ENCODE measurements around the gene NCKAP5. TPM values are rescaled to one million over a fixed set of nuclear protein-coding genes. Genes with fewer than 3 reads are reported as not detected.

NCKAP5 gene
- total and polyA plus RNA-seq, 2 of the 8 experiments (the other 6 are each of a cell fraction or from before 2014, with no cell fraction given) = 0.27 to 0.86 TPM

- no peak overlapping the region for H3K9ac ChIP-seq (replicated peaks in 1 of 4; ENCODE audit: extremely low read depth in 1 of 4, low read depth in 3 of 4, low read length in 3 of 4)
- WGBS, 2 experiments (ENCODE audit: extremely low coverage in 1 of 2, insufficient coverage in 1 of 2, insufficient read length in 1 of 2, insufficient replicate concordance in 2 of 2, low coverage in 1 of 2, low lambda C conversion rate in 2 of 2, missing lambda C conversion rate in 1 of 2) = 93% methylated on average over 2 of the region's 2 CpGs; no CpG with 5 or more reads in 1 of the 2 experiments
- no peak for FAIRE-seq
- no peaks in the 10 kb centered on the region for H4K20me1 ChIP-seq (replicated peaks in 1 of 2; ENCODE audit: control insufficient read depth in 1 of 2, insufficient read depth in 2 of 2, low read length in 2 of 2)
- H4K91ac ChIP-seq (replicated peaks; ENCODE audit: insufficient read length, low read length) = no peak overlapping the region
- H3K27me3 ChIP-seq (replicated peaks in 1 of 4; ENCODE audit: control insufficient read depth in 3 of 4, extremely low read depth in 1 of 4, insufficient read depth in 3 of 4, low read length in 3 of 4) = no peaks in the 10 kb centered on the region
- no peak overlapping the region for H2AFZ ChIP-seq (ENCODE audit: low read length)
- ChIA-PET CTCF (ENCODE audit: partially characterized antibody) (interaction anchor here (1.7 kb wide), 1 partner anchor 12 kb away, joined by 5 read pairs; no protein-coding TSS in a partner anchor), POLR2A (ENCODE audit: partially characterized antibody) (no interaction called here)
- no peak overlapping the region for H3K4me3 ChIP-seq (ENCODE audit: extremely low read depth in 1 of 4, insufficient read depth in 2 of 4, low read depth in 3 of 4, low read length in 4 of 4)
- H3K9me3 ChIP-seq (ENCODE audit: insufficient read depth in 2 of 2, low read depth in 1 of 2, low read length in 1 of 2) = peaks cover 3 to 4% of the 10 kb centered on the region in 2 experiments; a peak in 1 of 4 replicates
- H2BK12ac ChIP-seq (ENCODE audit: low read depth, low read length) = no peak overlapping the region
- no peak overlapping the region for H3K27ac ChIP-seq (ENCODE audit: low read depth, low read length)
- H4K5ac ChIP-seq (ENCODE audit: insufficient read length, low read depth, low read length) = no peak overlapping the region
- no peak overlapping the region for H2BK20ac ChIP-seq (ENCODE audit: low read length)
- no peak overlapping the region for H2AK5ac ChIP-seq (ENCODE audit: low read depth, low read length)
- no peaks in the 10 kb centered on the region for H3K79me1 ChIP-seq (ENCODE audit: low read depth, low read length)
- no peak overlapping the region for H3K56ac ChIP-seq (replicated peaks; ENCODE audit: insufficient read length, low read depth, low read length)
- H2BK120ac ChIP-seq (replicated peaks; ENCODE audit: low read depth, low read length) = no peak overlapping the region
- no peak overlapping the region for H3K4ac ChIP-seq (replicated peaks; ENCODE audit: insufficient read length, low read depth, low read length)
- H3K18ac ChIP-seq (ENCODE audit: extremely low read depth, low read length) = no peak overlapping the region
- no peak overlapping the region for H3K23ac ChIP-seq (ENCODE audit: insufficient read length)
- H3K79me2 ChIP-seq (ENCODE audit: control insufficient read depth in 1 of 2, insufficient read depth in 2 of 2, low read length in 2 of 2) = no peaks in the 10 kb centered on the region
- no peak overlapping the region for H4K8ac ChIP-seq (ENCODE audit: extremely low read depth, insufficient read depth, low read length)
- no peak overlapping the region for H2BK5ac ChIP-seq (ENCODE audit: low read depth, low read length)
- peaks cover 0 to 2% (median 0%) of the 10 kb centered on the region in 4 experiments; a peak in 1 of 7 replicates for H3K4me1 ChIP-seq (replicated peaks in 1 of 4; ENCODE audit: control insufficient read depth in 3 of 4, insufficient read depth in 4 of 4, low read length in 3 of 4)
- H3K23me2 ChIP-seq (ENCODE audit: low read depth, low read length) = no peaks in the 10 kb centered on the region
- no peak overlapping the region for H2BK15ac ChIP-seq (ENCODE audit: low read length)
- no peak overlapping the region for H3K4me2 ChIP-seq (ENCODE audit: insufficient read depth in 1 of 2, low read depth in 2 of 2, low read length in 2 of 2)
- H3K36me3 ChIP-seq (ENCODE audit: control insufficient read depth in 2 of 4, insufficient read depth in 4 of 4, low read length in 3 of 4) = no peaks in the 10 kb centered on the region
- no peak for DNase-seq (ENCODE audit: low read depth in 1 of 2, low spot score in 2 of 2)
- H3K14ac ChIP-seq (ENCODE audit: insufficient read length) = no peak overlapping the region
- TF ChIP-seq SUZ12 (IDR thresholded peaks at IDR 0.05; ENCODE audit: low read length) (no peak), TCF12 (IDR thresholded peaks at IDR 0.05; ENCODE audit: low read depth, low read length) (no peak), CHD1 (IDR thresholded peaks at IDR 0.05; ENCODE audit: low read depth, low read length) (no peak), GABPA (IDR thresholded peaks at IDR 0.05; ENCODE audit: borderline replicate concordance, insufficient read depth, low read length) (no peak), ATF2 (IDR thresholded peaks at IDR 0.05; ENCODE audit: low read length) (no peak), EP300 (IDR thresholded peaks at IDR 0.05; ENCODE audit: borderline replicate concordance in 1 of 2, low read depth in 2 of 2, low read length in 2 of 2) (no peak), GTF2F1 (IDR thresholded peaks at IDR 0.05; ENCODE audit: borderline replicate concordance, low read depth, low read length) (no peak), CHD2 (IDR thresholded peaks at IDR 0.05; ENCODE audit: low read length) (no peak), SAP30 (IDR thresholded peaks at IDR 0.05; ENCODE audit: insufficient read depth, insufficient replicate concordance, low read length) (no peak), POLR2A (IDR thresholded peaks at IDR 0.05; ENCODE audit: control extremely low read depth in 1 of 2, low read depth in 2 of 2, low read length in 2 of 2) (no peak), RFX5 (IDR thresholded peaks at IDR 0.05; ENCODE audit: borderline replicate concordance, low read depth, low read length) (no peak), SP1 (IDR thresholded peaks at IDR 0.05; ENCODE audit: low read depth, low read length) (no peak), RNF2 (IDR thresholded peaks at IDR 0.05; ENCODE audit: borderline replicate concordance, low read depth, low read length, missing control alignments, poor library complexity, severe bottlenecking) (no peak)
Measured at GRCh38 chr2:132815516-132815915, 752.7 kb downstream of the NCKAP5 start.
